Measurements from ENCODE around the gene ADAP2. TPM values are rescaled to one million over a fixed set of nuclear protein-coding genes. Genes with fewer than 3 reads are reported as not detected.
A peak's percentile ranks its signal among the peaks of the same experiment; 100 is the strongest.

The ADAP2 gene
- total RNA-seq, 1 experiment from 2014 or later = 1.2 TPM

- DNase-seq (ENCODE audit: low spot score) (peak; percentile 38), ATAC-seq (peak; percentile 37)
- Mint-ChIP-seq H3K4me3 (peak overlapping the region; percentile 74), H3K4me1 (peaks cover 20% of the 10 kb centered on the region), H3K27ac (no peak overlapping the region), H3K36me3 (no peaks in the 10 kb centered on the region), H3K27me3 (ENCODE audit: low read depth) (peaks cover 71% of the 10 kb centered on the region), H3K9me3 (no peaks in the 10 kb centered on the region)
- ChIA-PET POLR2A (interaction anchor here (0.6 to 0.7 kb wide), 3 partner anchors 47 to 344 kb away, joined by 3 to 4 read pairs (median 3); no protein-coding TSS in a partner anchor), CTCF (interaction anchor here (1.1 kb wide), 2 partner anchors 86 to 139 kb away, joined by 3 to 4 read pairs; no protein-coding TSS in a partner anchor)
- TF ChIP-seq ZSCAN18 (CRISPR knock-in tag; IDR thresholded peaks at IDR 0.05) = no peak
- TF ChIP-seq OVOL2 (CRISPR knock-in tag; IDR thresholded peaks at IDR 0.05; ENCODE audit: borderline replicate concordance) = no peak
- TF ChIP-seq ZNF263 (CRISPR knock-in tag; IDR thresholded peaks at IDR 0.05; ENCODE audit: low read depth) = no peak
- no peak for TF ChIP-seq CREM (CRISPR knock-in tag; IDR thresholded peaks at IDR 0.05)
- TF ChIP-seq ZNF317 (CRISPR knock-in tag; IDR thresholded peaks at IDR 0.05; ENCODE audit: borderline replicate concordance, low read depth) = no peak
- TF ChIP-seq AR (CRISPR knock-in tag; IDR thresholded peaks at IDR 0.05) = no peak
- no peak for TF ChIP-seq CREB1 (CRISPR knock-in tag; IDR thresholded peaks at IDR 0.05)
- TF ChIP-seq MYBL2 (CRISPR knock-in tag; IDR thresholded peaks at IDR 0.05) = no peak
- TF ChIP-seq E2F1 (CRISPR knock-in tag; IDR thresholded peaks at IDR 0.05) = no peak
- TF ChIP-seq PRRX2 (CRISPR knock-in tag; IDR thresholded peaks at IDR 0.05) = no peak
- no peak for TF ChIP-seq ZNF423 (CRISPR knock-in tag; IDR thresholded peaks at IDR 0.05)
- TF ChIP-seq NFATC4 (CRISPR knock-in tag; IDR thresholded peaks at IDR 0.05) = no peak
- no peak for TF ChIP-seq USF1 (CRISPR knock-in tag; IDR thresholded peaks at IDR 0.05)
- TF ChIP-seq STAT6 (CRISPR knock-in tag; conservative IDR thresholded peaks at IDR 0.05; ENCODE audit: low read depth) = no peak
- no peak for TF ChIP-seq TEAD1 (CRISPR knock-in tag; IDR thresholded peaks at IDR 0.05)
Measured at GRCh38 chr17:30922235-30923030, 688 bp downstream of the ADAP2 start.

GRCh38 chr17:30924341-30924740, 2.6 kb downstream of the ADAP2 start:
- ATAC-seq (no peak), DNase-seq (ENCODE audit: low spot score) (no peak)
- Mint-ChIP-seq H3K36me3 (no peaks in the 10 kb centered on the region), H3K4me3 (no peak overlapping the region), H3K4me1 (peaks cover 20% of the 10 kb centered on the region), H3K9me3 (no peaks in the 10 kb centered on the region), H3K27ac (no peak overlapping the region), H3K27me3 (ENCODE audit: low read depth) (peaks cover 66% of the 10 kb centered on the region)
- CTCF ChIA-PET = interaction anchor here (0.7 kb wide), 1 partner anchor 36 kb away, joined by 3 read pairs; no protein-coding TSS in a partner anchor
- POLR2A ChIA-PET = no interaction called here
- TF ChIP-seq ZNF425 (CRISPR knock-in tag; conservative IDR thresholded peaks at IDR 0.05) (no peak), ZNF671 (CRISPR knock-in tag; IDR thresholded peaks at IDR 0.05) (no peak), ZNF138 (CRISPR knock-in tag; conservative IDR thresholded peaks at IDR 0.05) (no peak), EMX1 (CRISPR knock-in tag; IDR thresholded peaks at IDR 0.05) (no peak), NR1H2 (CRISPR knock-in tag; IDR thresholded peaks at IDR 0.05) (no peak)

All from WTC11 (cell line).